Neural cell (in vitro differentiated cells): ENCODE results near the gene KRT12.

ENCODE experiments used
- CTCF ChIP-seq: fragments of 450-650 bp; IDR thresholded peaks from 2 replicates; pipeline ENCODE4 v1.5.1; 2014; ENCODE audit warnings: antibody characterized with exemption, mild to moderate bottlenecking, moderate library complexity; ENCODE audit not compliant: poor library complexity, severe bottlenecking
- EZH2 ChIP-seq: fragments of 200-600, 300-800 bp; shearing (Covaris generic), sonication (generic); IDR thresholded peaks from 2 replicates; pipeline ENCODE4 v1.6.1; 2014; ENCODE audit warnings: antibody characterized with exemption, low read length, borderline replicate concordance, mild to moderate bottlenecking; ENCODE audit not compliant: insufficient read depth, poor library complexity, severe bottlenecking
- MXI1 ChIP-seq: fragments of 450-650 bp; conservative IDR thresholded peaks from 2 replicates; pipeline ENCODE4 v1.6.1; 2014; ENCODE audit warnings: antibody characterized with exemption, mild to moderate bottlenecking; ENCODE audit not compliant: poor library complexity, severe bottlenecking
- POLR2AphosphoS5 ChIP-seq: IDR thresholded peaks from 2 replicates; pipeline ENCODE4 v1.6.1; 2012
- RAD21 ChIP-seq: fragments of 450-650 bp; conservative IDR thresholded peaks from 2 replicates; pipeline ENCODE4 v1.6.1; 2014; ENCODE audit warnings: antibody characterized with exemption, mild to moderate bottlenecking, moderate library complexity
- REST ChIP-seq: IDR thresholded peaks from 2 replicates; pipeline ENCODE4 v1.6.1; 2012; ENCODE audit warnings: borderline replicate concordance
- SMC3 ChIP-seq: fragments of 450-650 bp; conservative IDR thresholded peaks from 2 replicates; pipeline ENCODE4 v1.6.1; 2014; ENCODE audit warnings: antibody characterized with exemption, mild to moderate bottlenecking, moderate library complexity; ENCODE audit not compliant: poor library complexity
- TAF1 ChIP-seq: IDR thresholded peaks from 2 replicates; pipeline ENCODE4 v1.6.1; 2012; ENCODE audit warnings: low read depth

- no peak for TF ChIP-seq CTCF
- TF ChIP-seq POLR2AphosphoS5, result no peak
- no peak for TF ChIP-seq EZH2
- no peak for TF ChIP-seq REST
- no peak for TF ChIP-seq SMC3
- TF ChIP-seq MXI1, result no peak
- TF ChIP-seq RAD21, result no peak
- TF ChIP-seq TAF1, result no peak
Measured at GRCh38 chr17:40884708-40885512, 17.9 kb upstream of the KRT12 start, which contains the start of gene KRT20.
